ENCODE results near the gene STARD9. TPM values are rescaled to one million over a fixed set of nuclear protein-coding genes. Genes with fewer than 3 reads are reported as not detected.

Gene STARD9
- total RNA-seq, 1 donor from 2014 or later: 7.2 TPM

DNA sequence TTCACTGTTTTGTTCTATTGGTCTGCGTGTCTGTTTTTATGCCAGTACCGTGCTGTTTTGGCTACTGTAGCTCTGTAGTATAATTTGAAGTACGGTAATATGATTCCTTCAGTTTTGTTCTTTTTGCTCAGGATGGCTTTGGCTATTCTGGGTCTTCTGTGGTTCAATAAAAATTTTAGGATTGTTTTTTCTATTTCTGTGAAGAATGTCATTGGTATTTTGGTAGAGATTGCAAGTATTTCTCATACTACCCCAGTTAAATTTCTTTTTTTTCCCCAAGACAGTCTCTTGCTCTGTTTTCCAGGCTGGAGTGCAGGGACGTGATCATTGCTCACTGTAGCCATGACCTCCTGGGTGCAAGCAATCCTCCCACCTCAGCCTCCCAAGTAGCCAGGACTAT lies 53.4 kb downstream of the STARD9 start:
- no peaks in the 10 kb centered on the region for H3K27me3 Mint-ChIP-seq (ENCODE audit: unreplicated experiment)
- H3K9me3 Mint-ChIP-seq (ENCODE audit: unreplicated experiment): no peaks in the 10 kb centered on the region
- no peak for DNase-seq (ENCODE audit: low spot score)
- H3K36me3 Mint-ChIP-seq (ENCODE audit: low read depth, unreplicated experiment): no peaks in the 10 kb centered on the region
- no peaks in the 10 kb centered on the region for H3K4me1 Mint-ChIP-seq (ENCODE audit: unreplicated experiment)
- H3K27ac Mint-ChIP-seq (ENCODE audit: unreplicated experiment): no peak overlapping the region
- TF ChIP-seq, protein P1, sequence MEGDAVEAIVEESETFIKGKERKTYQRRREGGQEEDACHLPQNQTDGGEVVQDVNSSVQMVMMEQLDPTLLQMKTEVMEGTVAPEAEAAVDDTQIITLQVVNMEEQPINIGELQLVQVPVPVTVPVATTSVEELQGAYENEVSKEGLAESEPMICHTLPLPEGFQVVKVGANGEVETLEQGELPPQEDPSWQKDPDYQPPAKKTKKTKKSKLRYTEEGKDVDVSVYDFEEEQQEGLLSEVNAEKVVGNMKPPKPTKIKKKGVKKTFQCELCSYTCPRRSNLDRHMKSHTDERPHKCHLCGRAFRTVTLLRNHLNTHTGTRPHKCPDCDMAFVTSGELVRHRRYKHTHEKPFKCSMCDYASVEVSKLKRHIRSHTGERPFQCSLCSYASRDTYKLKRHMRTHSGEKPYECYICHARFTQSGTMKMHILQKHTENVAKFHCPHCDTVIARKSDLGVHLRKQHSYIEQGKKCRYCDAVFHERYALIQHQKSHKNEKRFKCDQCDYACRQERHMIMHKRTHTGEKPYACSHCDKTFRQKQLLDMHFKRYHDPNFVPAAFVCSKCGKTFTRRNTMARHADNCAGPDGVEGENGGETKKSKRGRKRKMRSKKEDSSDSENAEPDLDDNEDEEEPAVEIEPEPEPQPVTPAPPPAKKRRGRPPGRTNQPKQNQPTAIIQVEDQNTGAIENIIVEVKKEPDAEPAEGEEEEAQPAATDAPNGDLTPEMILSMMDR (IDR thresholded peaks at IDR 0.05; ENCODE audit: unreplicated experiment): no peak
- H3K4me3 Mint-ChIP-seq (ENCODE audit: unreplicated experiment): no peak overlapping the region

DNA sequence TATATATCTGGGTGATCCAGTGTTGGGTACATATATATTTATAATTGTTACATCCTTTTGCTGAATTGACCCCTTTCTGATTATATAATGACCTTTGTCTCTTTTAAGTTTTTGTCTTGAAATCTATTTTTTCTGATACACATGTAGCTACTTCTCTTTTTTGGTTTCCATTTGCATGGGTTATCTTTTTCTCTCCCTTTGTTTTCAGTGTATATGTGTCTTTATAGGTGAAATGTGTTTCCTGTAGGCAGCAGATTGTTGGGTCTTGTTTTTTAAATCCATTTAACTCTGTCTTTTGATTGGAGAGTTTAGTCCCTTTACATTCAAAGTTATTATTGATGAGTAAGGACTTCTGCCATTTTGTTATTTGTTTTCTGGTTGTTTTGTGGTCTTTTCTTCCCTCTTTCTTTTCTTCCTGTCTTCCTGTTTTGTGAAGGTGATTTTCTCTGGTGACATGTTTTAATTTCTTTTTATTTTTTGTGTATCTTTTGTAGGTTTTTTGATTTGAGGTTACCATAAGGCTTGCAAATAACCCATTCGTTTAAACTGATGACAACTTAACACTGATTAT lies 56.8 kb downstream of the STARD9 start:
- Mint-ChIP-seq H3K36me3 (ENCODE audit: low read depth, unreplicated experiment) (no peaks in the 10 kb centered on the region), H3K27me3 (ENCODE audit: unreplicated experiment) (no peaks in the 10 kb centered on the region), H3K27ac (ENCODE audit: unreplicated experiment) (no peak overlapping the region), H3K4me3 (ENCODE audit: unreplicated experiment) (no peak overlapping the region), H3K9me3 (ENCODE audit: unreplicated experiment) (no peaks in the 10 kb centered on the region), H3K4me1 (ENCODE audit: unreplicated experiment) (no peaks in the 10 kb centered on the region)
- DNase-seq (ENCODE audit: low spot score): no peak
- TF ChIP-seq, protein P1 (IDR thresholded peaks at IDR 0.05; ENCODE audit: unreplicated experiment): no peak

DNA sequence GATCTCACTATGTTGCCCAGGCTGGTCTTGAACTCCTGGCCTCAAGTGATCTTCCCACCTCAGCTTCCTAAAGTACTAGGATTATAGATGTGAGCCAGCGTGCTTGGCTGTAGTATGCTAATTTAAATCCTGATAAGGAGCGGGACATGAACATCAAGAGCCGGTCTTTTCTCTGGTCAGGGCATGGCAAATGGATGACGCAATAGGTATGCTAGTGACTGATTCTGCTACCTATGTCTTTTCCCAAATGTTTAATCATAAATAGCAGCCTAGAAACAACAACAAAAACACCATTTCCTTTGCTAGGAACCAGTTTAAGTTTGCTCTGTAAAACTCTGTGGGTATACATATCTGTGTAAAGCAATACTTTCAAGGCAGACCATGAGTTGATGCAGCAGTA lies 64.7 kb downstream of the STARD9 start:
- Mint-ChIP-seq H3K9me3 (ENCODE audit: unreplicated experiment) (no peaks in the 10 kb centered on the region), H3K27me3 (ENCODE audit: unreplicated experiment) (no peaks in the 10 kb centered on the region), H3K4me1 (ENCODE audit: unreplicated experiment) (no peaks in the 10 kb centered on the region), H3K36me3 (ENCODE audit: low read depth, unreplicated experiment) (no peaks in the 10 kb centered on the region), H3K4me3 (ENCODE audit: unreplicated experiment) (no peak overlapping the region), H3K27ac (ENCODE audit: unreplicated experiment) (no peak overlapping the region)
- TF ChIP-seq, protein P1 (IDR thresholded peaks at IDR 0.05; ENCODE audit: unreplicated experiment): no peak
- DNase-seq (ENCODE audit: low spot score): no peak

DNA sequence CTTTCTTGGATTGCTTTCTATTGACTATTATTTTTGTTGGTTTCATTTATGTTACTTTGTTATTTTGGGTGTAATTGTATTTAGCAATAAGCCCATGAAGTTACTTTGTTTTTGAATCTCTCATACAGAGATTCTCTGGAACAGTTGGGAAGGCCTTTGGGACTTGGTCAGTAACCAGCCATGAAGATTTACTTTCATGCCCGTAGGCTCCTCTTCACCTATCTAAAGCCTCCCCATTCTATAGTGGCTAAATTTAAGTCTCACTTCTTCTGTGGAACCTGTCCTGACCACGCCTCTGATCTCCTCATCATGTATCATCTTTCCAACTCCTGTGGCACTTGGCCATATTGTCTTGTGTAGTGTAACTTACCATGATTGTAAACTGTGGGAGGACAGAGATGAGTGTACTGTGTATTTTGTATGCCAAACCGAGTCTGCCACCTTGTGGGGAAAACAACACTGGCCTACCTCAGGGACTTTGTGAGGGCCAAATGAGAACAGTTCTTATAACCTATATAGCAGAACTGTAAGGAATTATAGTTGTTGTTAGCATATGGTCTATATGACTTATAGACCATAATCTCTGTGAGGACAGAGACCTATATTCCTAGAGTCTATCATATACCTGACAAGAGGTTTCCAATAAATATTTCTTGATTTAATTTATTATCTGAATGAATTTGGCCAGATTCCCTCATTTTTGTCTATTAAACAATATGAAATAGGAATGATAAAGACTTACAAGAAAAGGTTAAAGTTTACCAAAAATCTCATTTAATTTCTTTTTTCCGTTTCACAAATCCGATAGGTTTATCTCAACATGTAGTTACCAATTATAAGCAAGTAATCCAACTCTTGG lies 75.0 kb downstream of the STARD9 start:
- H3K27me3 Mint-ChIP-seq (ENCODE audit: unreplicated experiment): no peaks in the 10 kb centered on the region
- H3K4me1 Mint-ChIP-seq (ENCODE audit: unreplicated experiment): no peaks in the 10 kb centered on the region
- peak; percentile 66 for DNase-seq (ENCODE audit: low spot score)
- no peak overlapping the region for H3K4me3 Mint-ChIP-seq (ENCODE audit: unreplicated experiment)
- H3K27ac Mint-ChIP-seq (ENCODE audit: unreplicated experiment): no peak overlapping the region
- H3K9me3 Mint-ChIP-seq (ENCODE audit: unreplicated experiment): no peaks in the 10 kb centered on the region
- TF ChIP-seq, protein P1 (IDR thresholded peaks at IDR 0.05; ENCODE audit: unreplicated experiment): peak; percentile 60
- H3K36me3 Mint-ChIP-seq (ENCODE audit: low read depth, unreplicated experiment): no peaks in the 10 kb centered on the region

DNA sequence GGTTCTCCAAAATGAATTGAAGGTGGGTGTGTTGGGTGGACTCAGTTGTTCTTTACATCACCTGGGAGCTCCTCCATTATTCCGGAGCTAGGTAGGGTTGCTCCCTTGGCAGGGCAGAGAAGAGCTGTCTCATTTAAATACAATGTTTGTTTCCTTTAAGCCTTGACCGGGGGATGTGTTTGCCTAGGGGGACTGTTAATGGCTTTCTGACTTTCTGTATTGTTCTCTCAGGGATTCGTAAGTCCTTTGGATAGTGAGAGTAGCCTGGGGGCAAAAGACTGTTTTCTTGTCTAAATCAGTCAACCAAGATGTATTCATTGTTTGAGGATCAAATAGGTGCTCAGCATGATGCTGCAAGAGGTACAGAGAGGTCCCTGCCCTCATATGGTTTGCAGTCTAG lies 90.4 kb downstream of the STARD9 start:
- Mint-ChIP-seq H3K27ac (ENCODE audit: unreplicated experiment) (no peak overlapping the region), H3K4me1 (ENCODE audit: unreplicated experiment) (peaks cover 2% of the 10 kb centered on the region), H3K27me3 (ENCODE audit: unreplicated experiment) (no peaks in the 10 kb centered on the region), H3K4me3 (ENCODE audit: unreplicated experiment) (no peak overlapping the region), H3K9me3 (ENCODE audit: unreplicated experiment) (no peaks in the 10 kb centered on the region), H3K36me3 (ENCODE audit: low read depth, unreplicated experiment) (peaks cover 5% of the 10 kb centered on the region)
- no peak for DNase-seq (ENCODE audit: low spot score)
- TF ChIP-seq, protein P1 (IDR thresholded peaks at IDR 0.05; ENCODE audit: unreplicated experiment): no peak
